SIG-M5 treated with dmso at 0.1 percent for 504 hours (cell line): ENCODE results near the gene AP2A2.
"Not testable (repeated sequence)": the region's sequence is repeated elsewhere in the genome, so short reads cannot be mapped to it uniquely, and the experiment has no call there.

ENCODE experiments used
- DNase-seq: peaks from one replicate; lab custom pipeline; 2025; ENCODE audit not compliant: unreplicated experiment; lab: John Stamatoyannopoulos, UW

The AP2A2 gene

GRCh38 chr11:972523-973211, 47.0 kb downstream of the AP2A2 start:
- DNase-seq, result no peak

GRCh38 chr11:973237-973636, 47.6 kb downstream of the AP2A2 start:
- DNase-seq, result no peak

- not testable (repeated sequence) for DNase-seq
Observed at GRCh38 chr11:975376-975775, 49.7 kb downstream of the AP2A2 start.

GRCh38 chr11:975827-976226, 50.2 kb downstream of the AP2A2 start:
- no peak for DNase-seq

- no peak for DNase-seq
Observed at GRCh38 chr11:976431-977160, 50.9 kb downstream of the AP2A2 start.

- no peak for DNase-seq
Observed at GRCh38 chr11:977830-978720, 52.4 kb downstream of the AP2A2 start.

GRCh38 chr11:978781-979180, 53.1 kb downstream of the AP2A2 start:
- DNase-seq, result no peak

- DNase-seq, result no peak
Observed at GRCh38 chr11:980438-981357, 55.0 kb downstream of the AP2A2 start.

- DNase-seq, result no peak
Observed at GRCh38 chr11:981764-982163, 56.1 kb downstream of the AP2A2 start.

- no peak for DNase-seq
Observed at GRCh38 chr11:984546-984945, 58.9 kb downstream of the AP2A2 start.

GRCh38 chr11:985406-985805, 59.7 kb downstream of the AP2A2 start:
- DNase-seq, result no peak

GRCh38 chr11:985848-986247, 60.2 kb downstream of the AP2A2 start:
- no peak for DNase-seq

- DNase-seq, result no peak
Observed at GRCh38 chr11:986270-986951, 60.7 kb downstream of the AP2A2 start.

GRCh38 chr11:986952-987305, 61.3 kb downstream of the AP2A2 start:
- no peak for DNase-seq

- no peak for DNase-seq
Observed at GRCh38 chr11:987671-988070, 62.0 kb downstream of the AP2A2 start.

GRCh38 chr11:990101-990500, 64.4 kb downstream of the AP2A2 start:
- no peak for DNase-seq

GRCh38 chr11:991034-991433, 65.4 kb downstream of the AP2A2 start:
- DNase-seq, result no peak

GRCh38 chr11:991711-992307, 66.1 kb downstream of the AP2A2 start:
- no peak for DNase-seq

GRCh38 chr11:992577-992976, 66.9 kb downstream of the AP2A2 start:
- DNase-seq, result no peak
